ENCODE data around the gene CD99L2. TPM values are rescaled to one million over a fixed set of nuclear protein-coding genes. Genes with fewer than 3 reads are reported as not detected.

Gene CD99L2
- total RNA-seq, 2 donors from 2014 or later, result 61.0 to 62.6 TPM

GRCh38 chrX:150770623-150771022 lies 127.8 kb downstream of the CD99L2 start:
- no peak for DNase-seq
- intact Hi-C loops (cut with DNase I), result loop anchor here in 1 of 2 donors (10.0 kb wide), 1 partner anchor 204 kb away; no protein-coding TSS in a partner anchor
- ATAC-seq, result no peak

GRCh38 chrX:150769408-150769807 lies 129.1 kb downstream of the CD99L2 start:
- ATAC-seq (no peak), DNase-seq (no peak)
- intact Hi-C loops (cut with DNase I), result no loop called here

- intact Hi-C loops (cut with DNase I), result no loop called here
- DNase-seq (no peak), ATAC-seq (no peak)
These were observed 129.8 kb downstream of the CD99L2 start for GRCh38 chrX:150768580-150769190.

GRCh38 chrX:150768132-150768485 lies 130.4 kb downstream of the CD99L2 start:
- intact Hi-C loops (cut with DNase I), result no loop called here
- no peak for ATAC-seq
- no peak for DNase-seq

GRCh38 chrX:150767475-150768131 lies 130.9 kb downstream of the CD99L2 start:
- peak in 1 of 2 donors; percentile 52 for ATAC-seq
- intact Hi-C loops (cut with DNase I), result no loop called here

GRCh38 chrX:150767045-150767395 lies 131.4 kb downstream of the CD99L2 start:
- peak; percentile 49 for DNase-seq
- intact Hi-C loops (cut with DNase I), result no loop called here
- peak; percentile 37 to 41 for ATAC-seq

More at GRCh38 chrX:150767475-150768131, 130.9 kb downstream of the CD99L2 start:
- DNase-seq, result no peak

- intact Hi-C loops (cut with DNase I), result no loop called here
- no peak for DNase-seq
- no peak for ATAC-seq
These were observed 132.0 kb downstream of the CD99L2 start for GRCh38 chrX:150766351-150767044.

GRCh38 chrX:150765782-150766350 lies 132.6 kb downstream of the CD99L2 start:
- intact Hi-C loops (cut with DNase I), result no loop called here
- no peak for DNase-seq
- ATAC-seq, result no peak

- intact Hi-C loops (cut with DNase I), result no loop called here
- no peak for DNase-seq
- ATAC-seq, result no peak
These were observed 133.2 kb downstream of the CD99L2 start for GRCh38 chrX:150765237-150765636.

- no peak for DNase-seq
These were observed 134.7 kb downstream of the CD99L2 start for GRCh38 chrX:150763810-150764209.

GRCh38 chrX:150763303-150763797 lies 135.1 kb downstream of the CD99L2 start:
- ATAC-seq, result no peak
- no peak for DNase-seq
- intact Hi-C loops (cut with DNase I), result no loop called here

More at GRCh38 chrX:150763810-150764209, 134.7 kb downstream of the CD99L2 start:
- no peak for ATAC-seq
- intact Hi-C loops (cut with DNase I), result no loop called here

- ATAC-seq (no peak), DNase-seq (no peak)
- intact Hi-C loops (cut with DNase I), result no loop called here
These were observed 136.0 kb downstream of the CD99L2 start for GRCh38 chrX:150762258-150763165.

GRCh38 chrX:150761819-150762216 lies 136.7 kb downstream of the CD99L2 start:
- intact Hi-C loops (cut with DNase I), result no loop called here
- no peak for DNase-seq
- no peak for ATAC-seq

- intact Hi-C loops (cut with DNase I), result no loop called here
- no peak for DNase-seq
- no peak for ATAC-seq
These were observed 137.2 kb downstream of the CD99L2 start for GRCh38 chrX:150761176-150761818.

- no peak for ATAC-seq
- intact Hi-C loops (cut with DNase I), result no loop called here
- no peak for DNase-seq
These were observed 138.7 kb downstream of the CD99L2 start for GRCh38 chrX:150759568-150760416.

- intact Hi-C loops (cut with DNase I), result no loop called here
- DNase-seq (no peak), ATAC-seq (no peak)
These were observed 141.1 kb downstream of the CD99L2 start for GRCh38 chrX:150757371-150757770.

- DNase-seq, result no peak
- no peak for ATAC-seq
- intact Hi-C loops (cut with DNase I), result no loop called here
These were observed 144.5 kb downstream of the CD99L2 start for GRCh38 chrX:150753968-150754367.

GRCh38 chrX:150753357-150753756 lies 145.1 kb downstream of the CD99L2 start:
- ATAC-seq, result no peak
- DNase-seq, result no peak
- intact Hi-C loops (cut with DNase I), result no loop called here
